HG03025 (cell line): Measurements from ENCODE around the gene FGD2.

ENCODE experiments used
- ATAC-seq: cut with Tn5 transposase; IDR thresholded peaks from one replicate; pipeline ENCODE4 v1.9.1; 2021; ENCODE audit warnings: mild to moderate bottlenecking, moderate library complexity; ENCODE audit not compliant: unreplicated experiment, low FRiP score

The FGD2 gene

DNA sequence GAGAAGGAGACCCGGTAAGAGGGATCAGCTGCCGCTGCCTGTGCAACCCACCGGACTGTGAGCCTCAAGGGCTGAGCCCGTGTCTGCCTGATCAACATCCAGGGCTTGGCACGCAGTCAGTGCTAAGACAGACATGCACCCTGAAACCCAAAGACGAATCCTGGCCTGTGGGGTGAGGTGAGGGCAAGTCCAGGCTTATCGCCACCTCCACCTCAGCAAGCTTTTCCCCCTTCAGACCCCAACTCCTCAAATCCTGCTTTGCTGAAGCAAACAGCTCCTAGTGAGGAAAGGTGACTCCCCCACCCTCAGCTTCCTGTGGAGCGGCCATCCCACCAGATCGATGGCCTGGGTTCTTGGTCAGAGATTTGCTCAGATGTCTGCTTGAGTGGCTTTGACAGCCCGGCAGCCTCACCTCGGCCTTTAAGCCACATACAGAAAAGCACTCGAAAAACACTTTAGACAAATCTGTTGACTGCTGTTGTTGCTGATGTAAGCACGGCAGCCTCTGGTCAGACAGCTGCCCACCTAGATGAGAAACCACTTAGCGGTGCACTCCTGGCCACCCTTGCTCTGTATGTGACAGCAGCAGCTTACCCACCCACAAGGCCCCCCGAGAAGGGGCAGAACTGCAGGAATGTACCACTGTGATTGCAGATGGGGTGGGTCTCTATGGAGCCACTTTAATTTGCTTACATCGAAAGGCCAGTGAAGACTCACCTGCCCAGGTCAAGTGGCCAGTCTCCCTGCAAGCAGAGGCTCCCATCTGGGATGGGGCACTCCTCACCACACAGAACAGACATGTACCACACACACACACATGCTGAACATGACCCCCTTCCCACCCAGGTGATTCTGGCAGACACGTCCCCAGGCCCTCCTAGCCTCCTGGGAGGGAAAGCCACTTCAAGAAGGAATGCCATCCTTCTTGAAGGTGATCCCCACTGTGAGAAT, 34.3 kb upstream of the FGD2 start:
- no peak for ATAC-seq

DNA sequence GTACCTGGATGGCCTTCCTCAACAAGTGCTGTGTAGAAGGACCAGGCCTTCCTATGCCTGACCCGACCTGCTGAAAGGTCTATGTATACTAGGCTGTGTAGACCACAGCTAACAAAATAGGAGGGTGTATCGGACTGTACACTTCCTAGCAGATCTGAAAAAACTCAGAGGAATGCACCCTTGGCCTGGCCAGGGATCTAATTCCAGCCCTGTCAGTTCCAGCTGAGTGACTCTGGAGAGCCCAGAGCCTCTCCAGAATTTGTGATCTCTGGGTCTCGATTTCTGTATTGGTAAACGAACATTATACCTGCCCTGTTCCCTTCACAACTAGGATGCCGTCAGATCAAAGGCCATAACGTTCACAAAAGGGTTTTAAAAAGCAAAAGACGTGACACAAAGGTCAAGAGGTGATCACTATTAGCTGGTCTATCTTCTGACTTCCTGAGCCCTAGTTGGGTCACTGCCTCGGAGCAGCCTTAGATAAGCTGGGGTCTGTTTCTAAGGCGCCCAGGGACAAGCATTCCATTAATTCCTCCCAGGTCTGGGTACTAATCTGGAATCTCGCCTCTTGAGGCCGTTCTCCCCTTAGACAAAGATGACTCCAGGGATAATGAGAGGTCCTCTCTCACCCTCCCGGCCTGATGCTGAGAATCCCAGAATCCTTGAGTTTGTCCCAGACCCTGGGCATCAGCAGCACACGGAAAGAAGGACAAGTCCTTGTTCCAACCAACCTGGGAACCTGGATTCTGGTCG, 33.4 kb upstream of the FGD2 start:
- ATAC-seq: no peak

DNA sequence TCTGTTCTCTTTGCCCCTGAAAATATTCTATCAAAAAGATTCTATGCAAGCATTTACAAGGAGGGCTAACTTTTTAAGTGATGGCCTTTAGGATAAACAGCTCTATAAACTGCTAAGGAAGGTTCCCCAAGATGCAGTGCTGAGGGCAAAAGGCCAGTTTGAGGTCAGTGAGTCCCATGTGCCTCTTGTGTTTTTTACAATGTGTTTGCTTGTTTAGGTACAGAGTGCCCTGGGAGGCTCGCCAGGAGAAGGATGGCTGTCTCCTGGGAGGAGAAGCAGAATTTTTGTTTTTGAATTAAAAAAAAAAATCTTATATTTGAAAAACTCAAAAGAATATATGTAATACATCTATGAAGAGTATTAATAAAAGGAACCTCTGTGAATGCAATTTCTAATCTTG, 32.3 kb upstream of the FGD2 start:
- no peak for ATAC-seq

DNA sequence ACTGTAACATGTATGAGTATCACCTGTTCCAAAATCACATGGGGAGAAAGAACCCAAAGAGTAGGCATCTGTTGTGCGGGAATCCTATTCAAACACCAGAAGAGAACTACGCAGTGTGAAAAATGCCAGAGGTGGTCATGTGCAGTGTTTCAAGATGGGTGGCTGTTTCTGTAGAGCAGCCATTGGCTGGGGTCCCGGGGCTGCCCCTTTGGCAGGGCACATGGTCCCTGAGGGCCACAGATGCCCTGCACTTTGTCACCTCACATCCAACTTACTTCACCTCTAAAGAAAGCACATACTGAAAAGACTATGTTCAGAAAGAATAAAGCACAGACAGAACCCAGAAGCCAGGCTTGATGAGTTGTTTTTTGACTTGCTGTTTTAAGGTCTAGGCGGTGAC, 31.8 kb upstream of the FGD2 start:
- ATAC-seq: no peak

DNA sequence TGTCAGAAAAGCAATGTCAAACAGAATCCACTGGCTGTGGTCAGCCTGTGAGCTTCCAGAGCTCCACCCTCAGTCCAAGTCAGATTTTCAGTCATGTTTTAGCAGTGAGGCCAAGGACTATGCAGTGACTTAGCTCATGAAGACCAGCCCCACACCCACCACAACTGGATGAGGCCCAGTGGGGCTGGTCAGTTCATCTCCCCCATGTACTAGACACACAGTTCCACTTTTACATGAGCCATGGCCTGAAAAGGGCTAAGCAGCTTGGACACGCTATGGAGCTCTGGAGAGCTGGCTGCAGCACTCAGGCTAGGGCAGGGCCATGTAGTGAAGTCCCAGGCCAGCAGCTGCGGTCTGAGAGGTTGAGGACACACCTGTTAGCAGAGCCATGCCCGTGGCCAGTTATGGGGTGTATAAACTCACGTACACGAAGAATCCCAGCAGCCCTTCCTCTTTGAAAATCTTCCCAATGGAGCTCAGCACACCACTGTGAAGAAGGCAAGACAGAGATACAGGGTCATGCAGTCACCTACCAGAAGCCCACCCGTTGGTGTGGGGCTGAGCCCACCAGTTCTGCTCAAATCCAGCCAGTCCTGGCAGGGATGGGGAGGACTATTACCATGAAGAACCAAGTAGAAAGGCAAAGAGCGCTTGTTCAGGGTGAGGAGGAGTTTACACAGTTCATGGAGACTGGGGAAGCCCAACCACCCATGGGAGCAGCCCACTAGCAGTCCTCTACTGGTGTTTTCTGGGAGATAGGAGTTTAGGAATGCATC, 30.0 kb upstream of the FGD2 start:
- no peak for ATAC-seq

DNA sequence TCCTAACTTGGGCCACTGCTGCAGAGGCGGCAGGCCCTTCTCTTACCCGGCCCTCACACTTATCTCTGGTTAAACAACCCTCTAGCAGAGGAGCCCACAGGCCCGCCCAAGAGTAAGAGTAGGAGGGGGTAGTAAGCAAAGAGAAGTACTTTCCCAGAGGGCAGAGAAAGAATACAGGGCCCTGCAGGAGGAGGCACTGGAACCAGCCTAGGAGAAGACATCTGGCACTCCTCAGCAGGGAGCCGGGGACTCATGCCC, 29.5 kb upstream of the FGD2 start:
- ATAC-seq: no peak

DNA sequence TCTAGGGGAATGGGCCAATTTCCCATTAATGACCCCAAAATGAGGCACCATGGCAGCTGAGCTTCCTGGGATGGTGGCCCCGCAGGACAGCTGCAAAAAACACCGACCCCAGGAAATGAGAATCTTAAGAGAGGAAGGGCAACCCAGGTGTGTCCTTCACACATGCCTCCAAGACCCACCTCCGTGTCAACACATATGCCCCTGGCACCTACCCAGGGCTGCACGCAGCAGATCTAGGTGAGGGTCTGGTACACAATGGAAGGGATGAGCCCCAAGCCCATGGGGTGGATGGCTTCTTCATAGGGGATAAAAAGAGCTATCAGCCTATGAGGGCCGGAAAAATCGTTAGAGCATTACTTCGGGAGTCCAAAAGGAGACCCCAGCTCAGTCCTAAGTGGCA, 28.9 kb upstream of the FGD2 start:
- no peak for ATAC-seq

DNA sequence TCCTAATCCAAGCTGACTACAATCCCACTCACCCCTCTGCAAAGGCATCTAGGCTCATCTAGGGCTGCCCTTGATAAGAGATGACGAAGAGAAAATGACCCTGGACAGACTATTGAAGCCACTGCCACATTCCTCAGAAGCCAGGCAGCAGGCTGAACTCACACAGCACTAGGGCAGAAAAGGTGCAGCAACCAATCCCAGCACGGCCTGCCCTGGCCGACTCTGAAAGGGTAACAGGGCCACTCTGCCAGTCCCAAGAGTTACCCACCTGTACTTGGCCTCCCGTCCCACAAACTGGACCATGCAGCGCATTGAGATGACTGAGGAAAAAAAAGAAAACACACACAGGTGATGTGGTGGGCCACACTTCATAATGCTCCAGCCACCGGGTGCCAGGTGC, 28.5 kb upstream of the FGD2 start:
- no peak for ATAC-seq

DNA sequence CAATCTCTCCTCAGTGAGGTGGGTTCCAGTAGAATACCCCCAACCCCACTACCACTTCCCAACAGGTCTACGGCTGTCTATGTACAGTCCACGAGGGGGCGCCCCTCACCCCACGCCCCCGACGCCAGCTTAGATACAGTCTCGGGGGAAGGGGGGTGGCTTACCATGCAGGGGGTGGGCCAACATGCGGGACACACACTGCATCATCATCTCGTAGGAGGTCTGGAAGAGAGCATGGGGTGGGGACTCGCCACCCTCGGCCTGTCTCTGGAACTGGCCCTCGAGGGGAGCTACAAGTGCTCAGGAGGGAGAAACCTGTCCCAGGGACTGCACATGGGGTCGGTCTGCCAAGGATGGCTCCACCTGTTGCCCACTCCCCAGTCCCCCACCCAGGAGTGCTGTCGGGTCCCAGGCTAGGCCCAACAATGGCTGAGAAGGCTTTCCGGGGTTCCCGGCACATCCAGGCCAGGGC, 27.9 kb upstream of the FGD2 start:
- no peak for ATAC-seq

DNA sequence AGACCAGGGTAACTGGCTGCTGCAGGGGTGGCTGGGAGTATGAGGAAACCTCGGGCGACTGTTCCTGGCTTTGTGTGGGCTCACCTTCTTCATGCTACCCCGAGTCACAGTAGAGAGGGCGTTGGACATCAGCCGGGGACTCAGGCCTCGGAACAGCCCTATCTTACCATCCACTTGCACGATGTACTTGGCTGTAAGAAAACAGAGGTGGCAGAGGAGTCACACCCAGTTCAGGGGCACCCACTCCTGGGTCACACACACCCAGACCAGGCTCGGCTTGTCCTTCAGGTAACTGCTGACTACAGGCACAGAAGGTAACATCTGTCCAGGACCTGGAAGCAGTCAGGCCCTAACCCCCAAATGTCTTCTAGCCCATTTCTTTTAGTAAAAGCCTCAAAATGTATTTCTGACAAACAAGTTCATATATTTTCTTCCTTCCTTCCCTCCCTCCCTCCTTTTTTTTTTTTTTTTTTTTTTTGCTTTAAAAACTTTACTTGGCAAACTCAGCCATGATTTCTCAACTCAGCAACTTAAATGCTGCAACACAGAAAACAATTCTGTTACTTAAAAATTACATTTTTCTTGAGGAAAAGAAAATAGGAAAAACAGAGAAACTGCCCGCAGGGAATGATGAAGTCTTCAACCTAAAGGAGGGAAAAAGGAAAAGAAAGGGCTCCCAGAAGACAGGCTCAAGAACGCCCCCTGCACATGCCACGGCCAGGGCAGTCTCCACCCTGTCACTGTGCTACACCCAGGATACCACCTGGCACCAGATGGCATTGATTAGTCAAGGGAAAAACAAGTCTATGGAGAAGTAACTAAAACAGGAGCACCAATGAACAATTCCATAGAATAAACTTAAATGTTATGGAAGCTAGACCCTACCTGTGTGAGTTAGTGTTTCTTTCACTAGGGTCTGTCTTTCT, 26.8 kb upstream of the FGD2 start:
- ATAC-seq: no peak

DNA sequence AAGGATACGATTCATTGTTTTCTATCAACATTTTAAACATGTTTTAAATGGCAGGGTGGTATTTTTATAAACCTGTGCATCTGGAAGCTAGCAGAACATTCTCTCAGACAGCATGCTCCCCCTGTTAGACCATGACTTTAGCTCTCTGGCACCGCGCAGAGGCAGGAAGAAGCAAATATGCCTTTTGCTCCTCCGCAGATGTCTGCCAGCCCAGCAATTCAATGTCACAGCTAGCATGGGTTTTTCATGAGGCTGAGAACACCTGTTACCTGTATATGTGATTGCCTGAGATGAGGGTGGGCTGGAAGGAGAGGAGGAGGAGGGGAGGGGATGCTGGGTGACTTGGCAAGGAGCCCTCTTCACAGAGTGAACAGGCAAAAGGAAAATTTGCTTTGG, 26.1 kb upstream of the FGD2 start:
- ATAC-seq: no peak

DNA sequence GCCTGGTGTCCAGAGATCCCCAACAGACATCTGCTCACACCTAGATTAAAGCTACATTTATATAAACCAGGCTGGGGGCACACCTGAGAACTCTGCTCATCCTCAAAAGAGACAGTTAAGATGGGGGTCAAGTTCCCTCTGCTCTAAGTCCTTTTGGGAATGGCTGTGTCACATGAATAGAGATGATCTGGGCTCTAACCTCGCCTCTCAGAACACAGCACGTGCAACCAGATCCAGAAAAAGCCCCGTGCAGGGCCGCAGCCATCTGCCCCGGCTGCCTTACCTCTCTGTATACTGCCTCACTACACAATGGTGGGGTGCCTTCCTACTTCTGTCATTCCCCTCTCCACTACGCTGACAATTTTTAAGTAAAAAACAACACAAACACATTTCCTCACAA, 25.3 kb upstream of the FGD2 start:
- ATAC-seq: no peak

DNA sequence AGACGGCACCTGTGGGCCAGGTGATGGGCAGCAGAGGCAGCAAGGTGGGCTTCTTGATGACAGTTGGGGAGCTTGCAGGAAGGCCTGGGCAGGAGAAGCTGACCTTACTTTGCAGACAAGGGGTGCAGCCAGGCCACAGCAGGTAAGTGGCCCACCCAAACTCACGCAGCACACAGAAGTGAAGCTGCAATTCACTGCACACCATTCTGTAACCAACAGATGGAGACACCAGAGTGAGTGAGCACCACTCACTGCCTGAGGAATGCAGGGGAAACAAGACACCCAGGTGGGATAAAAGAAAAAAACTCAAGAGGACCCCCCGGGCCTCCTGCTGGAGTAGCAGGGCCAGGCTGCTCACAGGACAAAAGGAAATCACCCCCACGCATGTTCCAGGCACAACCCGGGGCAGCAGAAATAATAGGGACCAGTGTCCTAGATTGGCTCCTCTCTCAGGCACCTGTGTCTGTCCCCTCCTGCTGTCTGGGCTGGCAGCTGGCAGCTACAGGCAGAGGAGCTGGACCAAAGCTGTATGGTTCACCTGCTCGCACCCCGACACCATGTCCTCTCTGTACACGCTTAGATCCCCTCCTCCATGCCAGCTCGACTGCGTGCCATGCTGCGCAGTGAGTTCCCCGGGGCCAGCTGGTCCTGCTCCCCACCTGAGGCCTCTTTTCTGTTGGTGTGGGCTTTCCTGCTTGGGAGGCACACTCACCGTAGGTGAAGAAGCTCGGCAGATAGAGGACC, 24.4 kb upstream of the FGD2 start:
- ATAC-seq: no peak

DNA sequence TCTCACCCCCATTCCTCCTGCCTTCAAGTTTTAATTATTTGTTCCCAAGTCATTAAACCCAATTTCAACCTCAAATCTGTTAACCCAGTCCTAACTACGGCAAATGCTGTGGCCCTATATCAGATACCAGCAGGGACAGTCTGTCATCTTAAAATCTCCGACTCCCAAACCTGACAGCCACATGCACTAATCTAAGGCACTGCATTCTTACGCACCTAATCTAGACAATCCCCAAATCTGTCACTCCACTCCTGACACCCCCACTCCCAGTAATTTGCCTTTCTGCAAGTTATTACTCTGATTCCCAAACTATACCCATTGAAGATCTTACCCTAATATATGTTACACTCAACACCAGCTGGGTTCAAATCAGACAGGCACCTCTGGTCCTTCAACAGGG, 21.9 kb upstream of the FGD2 start:
- no peak for ATAC-seq

DNA sequence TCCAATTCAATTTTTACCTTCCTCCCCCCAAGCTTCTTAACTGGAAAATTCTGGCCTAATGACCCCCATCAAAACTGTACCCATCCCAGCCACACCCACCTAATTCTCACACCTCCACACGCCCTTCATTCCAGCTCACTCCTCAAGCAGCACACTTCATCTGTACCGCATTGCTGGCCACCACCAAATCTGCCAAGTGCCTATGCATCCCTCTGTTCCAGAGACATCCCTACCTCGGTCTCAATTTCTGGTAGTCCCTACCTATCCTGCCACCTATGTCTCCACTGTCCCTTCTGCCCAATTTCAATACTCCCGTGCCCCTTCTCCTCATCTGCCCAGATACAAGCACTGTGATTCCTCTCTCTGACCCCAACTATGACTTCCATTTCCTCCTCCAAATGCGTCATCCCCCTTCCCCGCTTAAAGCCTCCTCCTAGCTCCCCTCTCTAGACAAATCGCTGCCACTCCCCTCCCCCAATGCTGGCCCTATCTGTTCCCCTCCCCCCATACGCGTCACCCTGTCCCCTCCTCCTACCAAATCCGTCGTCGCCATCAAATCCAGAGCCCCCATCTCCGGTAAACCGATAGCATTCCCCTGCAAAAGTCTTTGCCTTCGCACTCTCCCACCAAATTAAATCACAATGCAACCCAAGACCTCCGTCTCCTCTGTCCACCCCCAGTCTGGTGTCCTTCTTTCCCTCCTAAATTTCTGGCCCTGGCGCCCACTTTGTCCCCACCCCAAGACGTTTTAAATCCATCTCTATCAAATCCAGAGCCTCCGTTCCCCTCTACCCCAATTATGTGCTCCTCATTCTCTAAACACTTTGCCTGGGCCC, 20.7 kb upstream of the FGD2 start:
- ATAC-seq: no peak

DNA sequence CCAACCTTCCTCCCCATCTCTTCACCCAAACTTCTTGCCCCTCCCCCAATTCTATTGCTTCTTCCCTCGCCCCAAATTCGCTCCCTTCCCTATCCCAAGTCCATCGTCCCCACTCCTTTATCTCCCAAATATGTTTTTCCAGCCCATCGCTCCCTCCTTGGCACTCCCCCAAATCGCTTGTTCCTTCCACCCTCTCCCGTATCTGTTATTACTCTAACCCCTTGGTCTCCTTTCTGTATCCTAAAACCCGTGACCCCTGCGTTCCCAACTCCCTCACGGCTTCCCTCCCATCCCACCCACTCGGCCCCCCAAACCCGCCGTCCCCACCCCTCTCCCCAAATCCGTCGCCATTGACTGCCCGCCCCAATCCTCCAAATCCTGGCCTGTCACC, 20.0 kb upstream of the FGD2 start:
- ATAC-seq: no peak

DNA sequence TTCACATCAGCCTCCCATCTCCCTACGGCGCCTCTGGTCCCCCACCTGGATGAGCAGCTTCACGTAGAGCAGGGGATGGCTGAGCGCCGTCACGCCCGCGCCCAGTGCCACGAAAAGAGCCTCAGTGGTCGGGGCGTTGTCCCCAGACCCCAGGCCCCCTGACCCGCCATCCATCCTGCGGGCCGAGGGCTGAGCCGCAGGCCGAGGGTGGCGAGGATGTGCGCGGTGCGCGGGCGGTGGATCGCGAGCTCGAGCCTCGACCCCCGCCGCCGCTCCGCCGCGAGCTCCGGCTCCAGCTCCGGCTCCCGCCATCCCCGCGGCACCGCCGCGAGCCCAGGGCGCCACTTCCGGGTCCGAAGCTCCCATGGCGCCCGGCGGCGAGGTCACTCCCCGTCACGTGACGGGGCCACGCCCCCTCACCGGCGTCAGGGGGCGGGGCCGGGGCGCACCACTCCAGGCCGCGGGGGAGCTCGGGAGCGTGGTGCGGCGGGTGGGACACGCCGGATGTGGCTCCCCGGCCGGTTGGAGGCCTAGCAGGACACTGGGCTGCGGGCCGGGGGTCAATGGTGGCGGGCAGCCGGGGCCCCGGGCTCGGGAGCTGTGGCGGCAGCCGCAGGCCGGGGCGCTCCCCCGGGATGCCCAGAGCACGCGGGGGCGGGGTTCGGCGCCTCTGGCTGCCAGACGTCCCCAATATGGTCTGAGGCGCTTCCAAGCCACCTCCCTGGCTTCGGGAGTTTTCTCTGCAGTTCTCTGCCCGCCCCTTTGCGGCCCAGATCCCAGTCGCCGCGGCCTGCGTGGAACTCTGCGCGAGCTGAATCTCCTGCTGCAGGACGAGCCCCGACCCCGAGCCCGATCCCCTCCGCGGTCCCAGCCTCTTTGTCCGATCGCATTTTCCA, 19.4 kb upstream of the FGD2 start, which contains the start of gene MTCH1:
TSS of gene MTCH1 (minus strand) at position 389 of the 896 bp plus-strand sequence. CDS start at position 366, 23 bp downstream.
- ATAC-seq: peak; percentile 79

DNA sequence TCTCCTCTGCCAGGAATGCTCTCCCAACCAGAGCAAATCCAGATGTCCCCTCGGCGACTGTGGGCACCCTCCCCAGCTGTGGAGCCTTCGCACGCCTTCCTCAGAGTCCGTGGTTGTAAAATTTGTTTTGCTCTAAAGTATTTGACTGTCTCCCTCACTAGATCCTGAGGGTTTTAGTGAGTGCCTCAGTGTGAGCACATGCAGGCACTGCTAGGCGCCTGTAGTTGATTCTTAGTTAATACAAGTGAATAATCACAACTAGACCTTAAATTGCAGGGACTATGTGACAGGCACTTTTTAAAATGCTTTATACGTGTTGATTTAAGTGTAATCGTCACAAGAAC, 18.8 kb upstream of the FGD2 start:
- ATAC-seq: no peak
